ENCODE data around the gene APOC1.

APOC1 gene

GRCh38 chr19:44867578-44867977 lies 46.8 kb upstream of the APOC1 start:
- no peaks in the 10 kb centered on the region for H3K79me2 ChIP-seq (ENCODE audit: insufficient read depth, low read length)
- H3K27me3 ChIP-seq (ENCODE audit: insufficient read depth, low read length, poor library complexity, severe bottlenecking): no peaks in the 10 kb centered on the region
- H3F3A ChIP-seq (ENCODE audit: low read depth): no peaks in the 10 kb centered on the region
- no peaks in the 10 kb centered on the region for H4K20me1 ChIP-seq (ENCODE audit: insufficient read depth, low read length, poor library complexity, severe bottlenecking)
- H3K36me3 ChIP-seq (ENCODE audit: insufficient read depth, low read length): no peaks in the 10 kb centered on the region
- no peak overlapping the region for H3K9ac ChIP-seq (ENCODE audit: low read depth, low read length, poor library complexity, severe bottlenecking)
- TF ChIP-seq CTCF (conservative IDR thresholded peaks at IDR 0.05; ENCODE audit: low read length) (no peak), EZH2phosphoT487 (IDR thresholded peaks at IDR 0.05; ENCODE audit: borderline replicate concordance) (no peak)
- no peaks in the 10 kb centered on the region for H3K9me2 ChIP-seq (replicated peaks; ENCODE audit: low read depth, low read length)
- H3K4me2 ChIP-seq (ENCODE audit: low read depth, low read length, poor library complexity, severe bottlenecking): no peak overlapping the region
- no peak overlapping the region for H2AFZ ChIP-seq (ENCODE audit: low read length)
- H3K4me1 ChIP-seq (ENCODE audit: insufficient read depth, low read length, poor library complexity, severe bottlenecking): no peaks in the 10 kb centered on the region
- H3K4me3 ChIP-seq (ENCODE audit: low read length, poor library complexity, severe bottlenecking): no peak overlapping the region
- no peaks in the 10 kb centered on the region for H3K9me3 ChIP-seq (ENCODE audit: insufficient read depth, low read depth, low read length)

GRCh38 chr19:44869733-44870470 lies 44.5 kb upstream of the APOC1 start:
- Histone ChIP-seq H2AFZ (ENCODE audit: low read length) (no peak overlapping the region), H3K9ac (ENCODE audit: low read depth, low read length, poor library complexity, severe bottlenecking) (no peak overlapping the region), H3K36me3 (ENCODE audit: insufficient read depth, low read length) (no peaks in the 10 kb centered on the region), H3F3A (ENCODE audit: low read depth) (no peaks in the 10 kb centered on the region), H3K4me2 (ENCODE audit: low read depth, low read length, poor library complexity, severe bottlenecking) (no peak overlapping the region), H3K4me1 (ENCODE audit: insufficient read depth, low read length, poor library complexity, severe bottlenecking) (no peaks in the 10 kb centered on the region), H4K20me1 (ENCODE audit: insufficient read depth, low read length, poor library complexity, severe bottlenecking) (no peaks in the 10 kb centered on the region), H3K79me2 (ENCODE audit: insufficient read depth, low read length) (no peaks in the 10 kb centered on the region), H3K9me2 (replicated peaks; ENCODE audit: low read depth, low read length) (no peaks in the 10 kb centered on the region), H3K4me3 (ENCODE audit: low read length, poor library complexity, severe bottlenecking) (no peak overlapping the region), H3K27me3 (ENCODE audit: insufficient read depth, low read length, poor library complexity, severe bottlenecking) (no peaks in the 10 kb centered on the region), H3K9me3 (ENCODE audit: insufficient read depth, low read depth, low read length) (no peaks in the 10 kb centered on the region)
- TF ChIP-seq CTCF (conservative IDR thresholded peaks at IDR 0.05; ENCODE audit: low read length): no peak
- no peak for TF ChIP-seq EZH2phosphoT487 (IDR thresholded peaks at IDR 0.05; ENCODE audit: borderline replicate concordance)

- no peak overlapping the region for H2AFZ ChIP-seq (ENCODE audit: low read length)
- H3F3A ChIP-seq (ENCODE audit: low read depth): no peaks in the 10 kb centered on the region
- no peaks in the 10 kb centered on the region for H3K9me2 ChIP-seq (replicated peaks; ENCODE audit: low read depth, low read length)
- H3K79me2 ChIP-seq (ENCODE audit: insufficient read depth, low read length): no peaks in the 10 kb centered on the region
- TF ChIP-seq CTCF (conservative IDR thresholded peaks at IDR 0.05; ENCODE audit: low read length): no peak
- no peak for TF ChIP-seq EZH2phosphoT487 (IDR thresholded peaks at IDR 0.05; ENCODE audit: borderline replicate concordance)
- H3K9ac ChIP-seq (ENCODE audit: low read depth, low read length, poor library complexity, severe bottlenecking): no peak overlapping the region
- H3K4me2 ChIP-seq (ENCODE audit: low read depth, low read length, poor library complexity, severe bottlenecking): no peak overlapping the region
- H3K4me3 ChIP-seq (ENCODE audit: low read length, poor library complexity, severe bottlenecking): no peak overlapping the region
- no peaks in the 10 kb centered on the region for H3K9me3 ChIP-seq (ENCODE audit: insufficient read depth, low read depth, low read length)
- no peaks in the 10 kb centered on the region for H3K36me3 ChIP-seq (ENCODE audit: insufficient read depth, low read length)
- no peaks in the 10 kb centered on the region for H4K20me1 ChIP-seq (ENCODE audit: insufficient read depth, low read length, poor library complexity, severe bottlenecking)
- no peaks in the 10 kb centered on the region for H3K27me3 ChIP-seq (ENCODE audit: insufficient read depth, low read length, poor library complexity, severe bottlenecking)
- H3K4me1 ChIP-seq (ENCODE audit: insufficient read depth, low read length, poor library complexity, severe bottlenecking): peaks cover under 1% of the 10 kb centered on the region
Observed at GRCh38 chr19:44871809-44872208, 42.6 kb upstream of the APOC1 start.

Measured in Loucy (cell line).